ENCODE measurements around the gene TNFRSF21. TPM values are rescaled to one million over a fixed set of nuclear protein-coding genes. Genes with fewer than 3 reads are reported as not detected.

Gene TNFRSF21
- total and polyA plus RNA-seq, 2 of the 8 experiments (the other 6 are each of a cell fraction or from before 2014, with no cell fraction given) = 16.4 to 52.7 TPM

DNA sequence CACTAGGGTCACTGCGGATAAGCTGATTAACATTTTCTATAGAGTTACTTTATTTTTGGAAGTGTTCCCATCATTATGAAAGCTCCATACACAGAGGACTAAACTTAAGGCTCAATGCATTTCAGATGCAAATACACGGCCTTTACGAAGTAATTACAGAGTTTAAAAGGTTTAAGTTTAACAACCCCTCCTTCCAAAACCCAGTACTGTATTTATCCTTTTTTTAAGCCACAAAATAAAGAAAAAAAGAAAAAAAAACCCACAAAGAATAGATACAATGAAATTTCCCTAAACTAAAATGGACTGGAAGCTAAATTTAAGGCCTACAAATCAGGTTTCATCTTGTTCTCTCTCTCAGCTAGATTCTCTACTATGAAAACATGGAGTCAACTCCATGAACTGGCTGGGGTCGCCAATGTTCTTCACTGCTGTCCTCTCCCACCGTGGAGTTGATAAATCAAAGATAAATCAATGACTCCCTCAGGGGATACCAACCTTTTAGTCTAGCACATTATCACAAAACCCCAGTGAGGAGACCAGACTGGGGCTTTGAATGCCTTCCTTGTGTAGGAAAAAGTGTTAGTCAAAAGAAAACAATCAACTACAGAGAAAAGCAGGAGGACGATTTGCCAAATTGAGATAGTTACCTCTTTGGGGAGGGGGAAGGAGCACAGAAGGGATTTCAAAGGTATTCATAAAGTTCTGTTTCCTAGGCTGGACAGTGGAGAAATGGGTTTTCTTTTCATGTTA lies 52.5 kb downstream of the TNFRSF21 start (continued):
- TF ChIP-seq EP300 (IDR thresholded peaks at IDR 0.05; ENCODE audit: borderline replicate concordance in 1 of 2, low read depth in 2 of 2, low read length in 2 of 2) (no peak), YY1 (IDR thresholded peaks at IDR 0.05; ENCODE audit: low read depth, low read length) (no peak), CEBPB (IDR thresholded peaks at IDR 0.05; ENCODE audit: low read depth, low read length) (no peak), NANOG (IDR thresholded peaks at IDR 0.05; ENCODE audit: insufficient read depth, low read depth, low read length, poor library complexity, severe bottlenecking) (no peak), RBBP5 (IDR thresholded peaks at IDR 0.05; ENCODE audit: borderline replicate concordance, low read depth, low read length) (no peak)
- TF ChIP-seq, protein P1, sequence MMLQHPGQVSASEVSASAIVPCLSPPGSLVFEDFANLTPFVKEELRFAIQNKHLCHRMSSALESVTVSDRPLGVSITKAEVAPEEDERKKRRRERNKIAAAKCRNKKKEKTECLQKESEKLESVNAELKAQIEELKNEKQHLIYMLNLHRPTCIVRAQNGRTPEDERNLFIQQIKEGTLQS (IDR thresholded peaks at IDR 0.05; ENCODE audit: insufficient read depth, low read depth, low read length) = no peak
- TF ChIP-seq, protein P2, sequence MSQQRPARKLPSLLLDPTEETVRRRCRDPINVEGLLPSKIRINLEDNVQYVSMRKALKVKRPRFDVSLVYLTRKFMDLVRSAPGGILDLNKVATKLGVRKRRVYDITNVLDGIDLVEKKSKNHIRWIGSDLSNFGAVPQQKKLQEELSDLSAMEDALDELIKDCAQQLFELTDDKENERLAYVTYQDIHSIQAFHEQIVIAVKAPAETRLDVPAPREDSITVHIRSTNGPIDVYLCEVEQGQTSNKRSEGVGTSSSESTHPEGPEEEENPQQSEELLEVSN (IDR thresholded peaks at IDR 0.05) = no peak
